Measurements from ENCODE around the gene ABCC8. TPM values are rescaled to one million over a fixed set of nuclear protein-coding genes. Genes with fewer than 3 reads are reported as not detected.
A peak's percentile ranks its signal among the peaks of the same experiment; 100 is the strongest.

ABCC8 gene
- total and polyA plus RNA-seq, 9 of the 15 experiments (the other 6 are each of a cell fraction or from before 2014, with no cell fraction given) = not detected

- Histone ChIP-seq H3K9me1 (ENCODE audit: control insufficient read depth, insufficient read depth, low read length) (no peaks in the 10 kb centered on the region), H4K20me1 (replicated peaks; ENCODE audit: control insufficient read depth, insufficient read depth, low read length) (no peaks in the 10 kb centered on the region), H3K36me3 (ENCODE audit: control insufficient read depth, insufficient read depth, low read length) (peaks cover 38% of the 10 kb centered on the region; the same call in 2 of the 3 replicates), H3K4me1 (replicated peaks in 1 of 2; ENCODE audit: control insufficient read depth in 2 of 2, insufficient read depth in 2 of 2, low read length in 2 of 2) (peaks cover 7 to 25% of the 10 kb centered on the region in 2 experiments; a peak in 4 of 5 replicates), H3K9me3 (replicated peaks; ENCODE audit: control insufficient read depth, insufficient read depth, low read depth, low read length) (peaks cover 2% of the 10 kb centered on the region; the same call in 1 of the 2 replicates), H3K79me2 (ENCODE audit: control insufficient read depth, insufficient read depth, low read length) (peaks cover 64% of the 10 kb centered on the region), H3K27me3 (ENCODE audit: control insufficient read depth in 2 of 2, insufficient read depth in 2 of 2, low read length in 2 of 2) (no peaks in the 10 kb centered on the region), H2AFZ (ENCODE audit: low read depth, low read length) (no peak overlapping the region), H3K9ac (ENCODE audit: insufficient read depth in 1 of 2, low read depth in 2 of 2, low read length in 2 of 2) (peak overlapping the region in 1 of 2 experiments; percentile 79; a peak in 2 of 4 replicates), H3K4me3 (peak overlapping the region; percentile 63; the same call in 1 of the 2 replicates), H3K27ac (ENCODE audit: extremely low read depth, low read depth, low read length) (peak overlapping the region; percentile 57), H3K4me2 (ENCODE audit: insufficient read depth, low read length) (peak overlapping the region; percentile 37)
- in situ Hi-C loops (cut with MboI) = no loop called here
- no TSS peak for BruUV-seq (replicated peaks)
- FAIRE-seq = peak; percentile 72
- ChIA-PET CTCF (ENCODE audit: low intra/inter-chr PET ratio) (interaction anchor here (0.7 kb wide), 2 partner anchors 124 to 627 kb away, joined by 3 to 5 read pairs; no protein-coding TSS in a partner anchor), POLR2A (interaction anchor here (1.3 to 1.6 kb wide), 3 partner anchors 9 to 26 kb away, joined by 4 to 5 read pairs (median 5); no protein-coding TSS in a partner anchor)
- intact Hi-C loops (cut with micrococcal nuclease) = no loop called here
- peak; percentile 62 to 91 (median 74) for DNase-seq (ENCODE audit: extremely low read depth in 1 of 4, low spot score in 3 of 4)
- peak; percentile 60 for ATAC-seq
- WGBS (ENCODE audit: insufficient coverage, low coverage, missing lambda C conversion rate) = 13% methylated on average over 3 of the region's 3 CpGs
- TF ChIP-seq HMG20B (CRISPR knock-in tag; IDR thresholded peaks at IDR 0.05) (no peak), NFYB (IDR thresholded peaks at IDR 0.05; ENCODE audit: extremely low read depth, insufficient read length) (no peak), TGIF2 (CRISPR knock-in tag; IDR thresholded peaks at IDR 0.05) (no peak), NR1H2 (CRISPR knock-in tag; IDR thresholded peaks at IDR 0.05) (no peak), PKNOX1 (IDR thresholded peaks at IDR 0.05) (no peak), KLF6 (CRISPR knock-in tag; IDR thresholded peaks at IDR 0.05; ENCODE audit: borderline replicate concordance) (no peak), HDAC3 (IDR thresholded peaks at IDR 0.05; ENCODE audit: borderline replicate concordance, partially characterized antibody) (no peak), HINFP (tag; conservative IDR thresholded peaks at IDR 0.05; ENCODE audit: low read depth) (no peak), ZNF3 (CRISPR knock-in tag; IDR thresholded peaks at IDR 0.05) (no peak), SFPQ (IDR thresholded peaks at IDR 0.05; ENCODE audit: low read depth, low read length) (no peak), ZBTB33 (CRISPR knock-in tag; IDR thresholded peaks at IDR 0.05) (no peak), MXD1 (CRISPR knock-in tag; IDR thresholded peaks at IDR 0.05; ENCODE audit: borderline replicate concordance, poor library complexity, severe bottlenecking) (no peak), SNIP1 (IDR thresholded peaks at IDR 0.05; ENCODE audit: low read depth) (no peak)
Observed at GRCh38 chr11:17354601-17354991, 122.0 kb downstream of the ABCC8 start.
